Hepatocyte (in vitro differentiated cells): ENCODE results near the gene LBP. TPM values are rescaled to one million over a fixed set of nuclear protein-coding genes. Genes with fewer than 3 reads are reported as not detected.

Source experiments
- DNase-seq: peaks from one replicate; pipeline ENCODE4 v3.0.0-alpha.2; 2016; ENCODE audit warnings: low spot score
- H2AFZ ChIP-seq: fragments of 200-600 bp; sonication (generic); 2 replicates; pipeline ENCODE4 v1.6.0; 2016; ENCODE audit warnings: antibody characterized with exemption, mild to moderate bottlenecking
- H3K27ac ChIP-seq: fragments of 200-600 bp; sonication (generic); 2 replicates; pipeline ENCODE4 v1.5.1; 2016; ENCODE audit warnings: mild to moderate bottlenecking
- H3K27me3 ChIP-seq: fragments of 200-600 bp; sonication (generic); 2 replicates; pipeline ENCODE4 v1.6.1; 2016
- H3K36me3 ChIP-seq: fragments of 200-600 bp; sonication (generic); replicated peaks from 2 replicates; pipeline ENCODE4 v1.5.1; 2016; ENCODE audit warnings: low read depth; ENCODE audit not compliant: insufficient read depth
- H3K4me1 ChIP-seq: fragments of 200-600 bp; sonication (generic); 2 replicates; pipeline ENCODE4 v1.5.1; 2016; ENCODE audit warnings: mild to moderate bottlenecking, moderate library complexity; ENCODE audit not compliant: insufficient read depth
- H3K4me2 ChIP-seq: fragments of 200-600 bp; sonication (generic); 2 replicates; pipeline ENCODE4 v1.6.0; 2016
- H3K4me3 ChIP-seq: fragments of 200-600 bp; sonication (generic); 2 replicates; pipeline ENCODE4 v1.5.1; 2016; ENCODE audit warnings: mild to moderate bottlenecking
- H3K79me2 ChIP-seq: fragments of 200-600 bp; sonication (generic); 2 replicates; pipeline ENCODE4 v1.6.0; 2017; ENCODE audit warnings: mild to moderate bottlenecking
- H3K9me2 ChIP-seq: fragments of 200-600 bp; sonication (generic); replicated peaks from 2 replicates; pipeline ENCODE4 v1.6.0; 2017; ENCODE audit warnings: mild to moderate bottlenecking; ENCODE audit not compliant: insufficient read depth
- H3K9me3 ChIP-seq: fragments of 200-600 bp; sonication (generic); 2 replicates; pipeline ENCODE4 v1.5.1; 2016; ENCODE audit warnings: low read depth, mild to moderate bottlenecking
- H4K20me1 ChIP-seq: fragments of 200-600 bp; sonication (generic); 2 replicates; pipeline ENCODE4 v1.6.0; 2016; ENCODE audit warnings: mild to moderate bottlenecking; ENCODE audit not compliant: insufficient read depth, poor library complexity, severe bottlenecking
- CTCF ChIP-seq: fragments of 200-600 bp; sonication (generic); IDR thresholded peaks from 2 replicates; pipeline ENCODE4 v1.5.1; 2016; ENCODE audit warnings: antibody characterized with exemption, mild to moderate bottlenecking; ENCODE audit not compliant: poor library complexity
- EZH2 ChIP-seq: fragments of 200-600 bp; sonication (generic); IDR thresholded peaks from 2 replicates; pipeline ENCODE4 v1.6.1; 2016; ENCODE audit warnings: antibody characterized with exemption, mild to moderate bottlenecking, borderline replicate concordance
- EZH2phosphoT487 ChIP-seq: fragments of 200-600 bp; sonication (generic); IDR thresholded peaks from one replicate; pipeline ENCODE4 v1.6.1; 2018; ENCODE audit warnings: antibody characterized with exemption, mild to moderate bottlenecking, low read depth, moderate library complexity; ENCODE audit not compliant: unreplicated experiment, severe bottlenecking
- WGBS: methylation state at CpG from one replicate; pipeline ENCODE4 v1.1.6; 2016; ENCODE audit warnings: low lambda C conversion rate; ENCODE audit errors: missing lambda C conversion rate; 5-methylcytosine and 5-hydroxymethylcytosine counted together
- polyA plus RNA-seq: library from polyadenylated mRNA; unstranded; fragments of >200 nt; fragmentation: Nextera tagmentation; extraction: Ambion mirVana; gene quantifications from 2 replicates; pipeline ENCODE4 v1.2.1, GENCODE V29; 2016
- total RNA-seq: library from RNA; depleted of rRNA; stranded (reverse); fragments of >200 nt; gene quantifications from 2 replicates; pipeline ENCODE4 v1.2.3, GENCODE V29; 2014

The LBP gene
- total and polyA plus RNA-seq, 2 experiments from 2014 or later, result 57.2 to 71.5 TPM

GRCh38 chr20:38325905-38326304, 20.4 kb upstream of the LBP start:
- Histone ChIP-seq H3K79me2 (no peaks in the 10 kb centered on the region), H3K4me2 (no peak overlapping the region), H3K27me3 (no peaks in the 10 kb centered on the region), H4K20me1 (no peaks in the 10 kb centered on the region), H3K36me3 (no peaks in the 10 kb centered on the region), H3K4me1 (no peaks in the 10 kb centered on the region), H3K9me3 (no peaks in the 10 kb centered on the region), H2AFZ (no peak overlapping the region), H3K9me2 (no peaks in the 10 kb centered on the region), H3K4me3 (no peak overlapping the region), H3K27ac (no peak overlapping the region)
- 81% methylated on average over 3 of the region's 3 CpGs for WGBS
- TF ChIP-seq EZH2 (no peak), CTCF (no peak), EZH2phosphoT487 (no peak)
- DNase-seq, result no peak

- no peak overlapping the region for H3K4me2 ChIP-seq
- H3K9me2 ChIP-seq, result no peaks in the 10 kb centered on the region
- no peaks in the 10 kb centered on the region for H3K36me3 ChIP-seq
- no peaks in the 10 kb centered on the region for H4K20me1 ChIP-seq
- no peaks in the 10 kb centered on the region for H3K27me3 ChIP-seq
- no peaks in the 10 kb centered on the region for H3K4me1 ChIP-seq
- no peak overlapping the region for H3K4me3 ChIP-seq
- 86% methylated on average over 7 of the region's 7 CpGs for WGBS
- no peak for TF ChIP-seq EZH2
- no peak for TF ChIP-seq EZH2phosphoT487
- TF ChIP-seq CTCF, result no peak
- H3K9me3 ChIP-seq, result no peaks in the 10 kb centered on the region
- H3K79me2 ChIP-seq, result no peaks in the 10 kb centered on the region
- no peak overlapping the region for H3K27ac ChIP-seq
- no peak overlapping the region for H2AFZ ChIP-seq
- no peak for DNase-seq
Observed at GRCh38 chr20:38326309-38326708, 20.0 kb upstream of the LBP start.

GRCh38 chr20:38330638-38331037, 15.6 kb upstream of the LBP start:
- no peaks in the 10 kb centered on the region for H3K9me2 ChIP-seq
- no peak overlapping the region for H3K27ac ChIP-seq
- H2AFZ ChIP-seq, result no peak overlapping the region
- H3K4me2 ChIP-seq, result no peak overlapping the region
- H3K36me3 ChIP-seq, result no peaks in the 10 kb centered on the region
- H3K79me2 ChIP-seq, result no peaks in the 10 kb centered on the region
- no peak for TF ChIP-seq EZH2phosphoT487
- TF ChIP-seq EZH2, result no peak
- TF ChIP-seq CTCF, result no peak
- no peaks in the 10 kb centered on the region for H4K20me1 ChIP-seq
- H3K27me3 ChIP-seq, result no peaks in the 10 kb centered on the region
- 62% methylated on average over 3 of the region's 3 CpGs for WGBS
- DNase-seq, result no peak
- no peaks in the 10 kb centered on the region for H3K9me3 ChIP-seq
- no peak overlapping the region for H3K4me3 ChIP-seq
- no peaks in the 10 kb centered on the region for H3K4me1 ChIP-seq

DNA sequence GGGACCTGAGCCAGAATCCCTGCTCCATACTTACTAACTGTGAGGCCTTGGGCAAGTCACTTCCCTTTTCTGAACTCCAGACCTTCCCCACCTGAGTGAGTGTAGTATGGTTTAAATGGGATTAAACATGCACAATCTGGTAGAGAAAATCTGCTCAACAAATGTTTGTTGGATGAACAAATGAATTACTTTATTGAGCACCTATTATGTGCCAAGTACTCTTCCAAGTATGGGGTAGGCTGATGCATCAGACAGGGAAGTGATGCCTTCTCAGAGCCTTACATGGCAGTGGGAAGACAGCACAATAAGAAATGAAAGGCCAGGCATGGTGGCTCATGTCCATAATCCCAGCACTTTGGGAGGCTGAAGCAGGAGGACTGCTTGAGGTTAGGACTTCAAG, 15.0 kb upstream of the LBP start:
- H3K79me2 ChIP-seq, result no peaks in the 10 kb centered on the region
- H3K27ac ChIP-seq, result no peak overlapping the region
- H3K4me3 ChIP-seq, result no peak overlapping the region
- H3K4me2 ChIP-seq, result no peak overlapping the region
- H3K27me3 ChIP-seq, result no peaks in the 10 kb centered on the region
- no peaks in the 10 kb centered on the region for H3K36me3 ChIP-seq
- H2AFZ ChIP-seq, result no peak overlapping the region
- no peak for TF ChIP-seq CTCF
- TF ChIP-seq EZH2, result no peak
- TF ChIP-seq EZH2phosphoT487, result no peak
- no peaks in the 10 kb centered on the region for H4K20me1 ChIP-seq
- no peaks in the 10 kb centered on the region for H3K4me1 ChIP-seq
- no peaks in the 10 kb centered on the region for H3K9me3 ChIP-seq
- no peak for DNase-seq
- no peaks in the 10 kb centered on the region for H3K9me2 ChIP-seq
